ENCODE results near the gene HK2. TPM values are rescaled to one million over a fixed set of nuclear protein-coding genes. Genes with fewer than 3 reads are reported as not detected.

Gene HK2
- total and polyA plus RNA-seq, 8 donors, result 4.8 to 45.2 (median 12.3) TPM

- DNase-seq, result no peak
- no peaks in the 10 kb centered on the region for H3K27me3 ChIP-seq
- no peak overlapping the region for H3K27ac ChIP-seq
- no peaks in the 10 kb centered on the region for H3K36me3 ChIP-seq
- intact Hi-C loops (cut with DNase I; ENCODE audit: low total_unique reads), result no loop called here
- no peak overlapping the region for H3K4me3 ChIP-seq
- no peak for TF ChIP-seq CTCF (IDR thresholded peaks at IDR 0.05)
- TF ChIP-seq POLR2AphosphoS5 (IDR thresholded peaks at IDR 0.05), result no peak
- TF ChIP-seq POLR2A (IDR thresholded peaks at IDR 0.05), result no peak
- no peak for TF ChIP-seq EP300 (IDR thresholded peaks at IDR 0.05)
- H3K4me1 ChIP-seq, result no peaks in the 10 kb centered on the region
- 71 to 81% (median 79%) methylated on average over 4 of the region's 4 CpGs for WGBS, 5 donors
- H3K9me3 ChIP-seq, result no peaks in the 10 kb centered on the region
Observed at GRCh38 chr2:74935975-74936391, 102.1 kb downstream of the HK2 start.

GRCh38 chr2:74937221-74937880, 103.4 kb downstream of the HK2 start:
- Histone ChIP-seq H3K36me3 (no peaks in the 10 kb centered on the region), H3K9me3 (no peaks in the 10 kb centered on the region), H3K4me3 (no peak overlapping the region), H3K27me3 (no peaks in the 10 kb centered on the region), H3K27ac (no peak overlapping the region), H3K4me1 (no peaks in the 10 kb centered on the region)
- no peak for DNase-seq
- 79 to 95% (median 89%) methylated on average over 6 of the region's 6 CpGs for WGBS, 5 donors
- TF ChIP-seq POLR2A (IDR thresholded peaks at IDR 0.05), result no peak
- TF ChIP-seq CTCF (IDR thresholded peaks at IDR 0.05), result no peak
- no peak for TF ChIP-seq EP300 (IDR thresholded peaks at IDR 0.05)
- intact Hi-C loops (cut with DNase I; ENCODE audit: low total_unique reads), result no loop called here

- no peak for DNase-seq
- H3K4me1 ChIP-seq, result no peaks in the 10 kb centered on the region
- H3K9me3 ChIP-seq, result no peaks in the 10 kb centered on the region
- no peak overlapping the region for H3K27ac ChIP-seq
- WGBS, 5 donors, result 88 to 96% (median 94%) methylated on average over 4 of the region's 4 CpGs
- no peaks in the 10 kb centered on the region for H3K36me3 ChIP-seq
- TF ChIP-seq POLR2AphosphoS5 (IDR thresholded peaks at IDR 0.05) (no peak), POLR2A (IDR thresholded peaks at IDR 0.05) (no peak), EP300 (IDR thresholded peaks at IDR 0.05) (no peak), CTCF (IDR thresholded peaks at IDR 0.05) (no peak)
- H3K4me3 ChIP-seq, result no peak overlapping the region
- intact Hi-C loops (cut with DNase I; ENCODE audit: low total_unique reads), result no loop called here
- no peaks in the 10 kb centered on the region for H3K27me3 ChIP-seq
Observed at GRCh38 chr2:74938264-74938663, 104.3 kb downstream of the HK2 start.

- Histone ChIP-seq H3K36me3 (no peaks in the 10 kb centered on the region), H3K4me3 (no peak overlapping the region), H3K27me3 (no peaks in the 10 kb centered on the region), H3K4me1 (no peaks in the 10 kb centered on the region), H3K27ac (no peak overlapping the region), H3K9me3 (no peaks in the 10 kb centered on the region)
- no peak for TF ChIP-seq POLR2A (IDR thresholded peaks at IDR 0.05)
- TF ChIP-seq POLR2AphosphoS5 (IDR thresholded peaks at IDR 0.05), result no peak
- TF ChIP-seq EP300 (IDR thresholded peaks at IDR 0.05), result no peak
- TF ChIP-seq CTCF (IDR thresholded peaks at IDR 0.05), result no peak
- 83 to 87% (median 84%) methylated on average over 7 of the region's 7 CpGs for WGBS, 5 donors
- intact Hi-C loops (cut with DNase I; ENCODE audit: low total_unique reads), result no loop called here
- DNase-seq, result no peak
Observed at GRCh38 chr2:74939919-74940812, 106.2 kb downstream of the HK2 start.
